Measurements from ENCODE around the gene PREB.

The PREB gene

GRCh38 chr2:27148801-27149439, 14.5 kb upstream of the PREB start, which contains the start of gene TCF23:
Gene TCF23 (plus strand): TSS chr2:27149004. CDS start chr2:27149134, 130 bp downstream.
- Histone ChIP-seq H3K79me2 (ENCODE audit: control insufficient read depth, low read length) (no peaks in the 10 kb centered on the region), H3K27ac (ENCODE audit: low read depth, low read length) (no peak within 1 kb of the TSS), H4K20me1 (ENCODE audit: control insufficient read depth, insufficient read depth, low read depth, low read length) (no peaks in the 10 kb centered on the region), H3K4me1 (ENCODE audit: control insufficient read depth, low read length) (no peaks in the 10 kb centered on the region), H3K4me2 (ENCODE audit: low read length) (no peak within 1 kb of the TSS), H3K27me3 (ENCODE audit: control insufficient read depth, low read length) (peaks cover 4% of the 10 kb centered on the region; the same call in 1 of the 2 replicates), H3K9me2 (replicated peaks; ENCODE audit: control insufficient read depth, low read length) (no peaks in the 10 kb centered on the region), H3F3A (ENCODE audit: control insufficient read depth, insufficient read depth) (no peaks in the 10 kb centered on the region), H3K9me3 (ENCODE audit: control insufficient read depth, insufficient read depth, low read length) (no peaks in the 10 kb centered on the region), H3K36me3 (ENCODE audit: control insufficient read depth, low read length) (no peaks in the 10 kb centered on the region), H3K4me3 (ENCODE audit: low read length) (no peak within 1 kb of the TSS)
- no peak for TF ChIP-seq EZH2phosphoT487 (IDR thresholded peaks at IDR 0.05; ENCODE audit: borderline replicate concordance, low read length)
- no peak for TF ChIP-seq CTCF (IDR thresholded peaks at IDR 0.05; ENCODE audit: low read depth, low read length, poor library complexity, severe bottlenecking)

- Histone ChIP-seq H3K27me3 (ENCODE audit: control insufficient read depth, low read length) (peaks cover 11% of the 10 kb centered on the region), H3K9me2 (replicated peaks; ENCODE audit: control insufficient read depth, low read length) (no peaks in the 10 kb centered on the region), H3K9me3 (ENCODE audit: control insufficient read depth, insufficient read depth, low read length) (no peaks in the 10 kb centered on the region), H3F3A (ENCODE audit: control insufficient read depth, insufficient read depth) (no peaks in the 10 kb centered on the region), H3K27ac (ENCODE audit: low read depth, low read length) (no peak overlapping the region), H3K4me2 (ENCODE audit: low read length) (no peak overlapping the region), H3K4me3 (ENCODE audit: low read length) (no peak overlapping the region), H3K36me3 (ENCODE audit: control insufficient read depth, low read length) (no peaks in the 10 kb centered on the region), H4K20me1 (ENCODE audit: control insufficient read depth, insufficient read depth, low read depth, low read length) (no peaks in the 10 kb centered on the region), H3K4me1 (ENCODE audit: control insufficient read depth, low read length) (no peaks in the 10 kb centered on the region), H3K79me2 (ENCODE audit: control insufficient read depth, low read length) (no peaks in the 10 kb centered on the region)
- TF ChIP-seq CTCF (IDR thresholded peaks at IDR 0.05; ENCODE audit: low read depth, low read length, poor library complexity, severe bottlenecking), result no peak
- TF ChIP-seq EZH2phosphoT487 (IDR thresholded peaks at IDR 0.05; ENCODE audit: borderline replicate concordance, low read length), result no peak
Measured at GRCh38 chr2:27147935-27148334, 13.5 kb upstream of the PREB start.

- H3K4me1 ChIP-seq (ENCODE audit: control insufficient read depth, low read length), result no peaks in the 10 kb centered on the region
- TF ChIP-seq CTCF (IDR thresholded peaks at IDR 0.05; ENCODE audit: low read depth, low read length, poor library complexity, severe bottlenecking), result no peak
- TF ChIP-seq EZH2phosphoT487 (IDR thresholded peaks at IDR 0.05; ENCODE audit: borderline replicate concordance, low read length), result no peak
- H3K9me2 ChIP-seq (replicated peaks; ENCODE audit: control insufficient read depth, low read length), result no peaks in the 10 kb centered on the region
- H3K79me2 ChIP-seq (ENCODE audit: control insufficient read depth, low read length), result no peaks in the 10 kb centered on the region
- H3K4me3 ChIP-seq (ENCODE audit: low read length), result no peak overlapping the region
- no peaks in the 10 kb centered on the region for H3K36me3 ChIP-seq (ENCODE audit: control insufficient read depth, low read length)
- H3F3A ChIP-seq (ENCODE audit: control insufficient read depth, insufficient read depth), result no peaks in the 10 kb centered on the region
- no peaks in the 10 kb centered on the region for H3K9me3 ChIP-seq (ENCODE audit: control insufficient read depth, insufficient read depth, low read length)
- H3K27me3 ChIP-seq (ENCODE audit: control insufficient read depth, low read length), result peaks cover 12% of the 10 kb centered on the region
- H3K27ac ChIP-seq (ENCODE audit: low read depth, low read length), result no peak overlapping the region
- H3K4me2 ChIP-seq (ENCODE audit: low read length), result no peak overlapping the region
- no peaks in the 10 kb centered on the region for H4K20me1 ChIP-seq (ENCODE audit: control insufficient read depth, insufficient read depth, low read depth, low read length)
Measured at GRCh38 chr2:27145682-27146081, 11.2 kb upstream of the PREB start.
